ENCODE measurements around the gene ENPP1. TPM values are rescaled to one million over a fixed set of nuclear protein-coding genes. Genes with fewer than 3 reads are reported as not detected.

ENPP1 gene
- total RNA-seq, 4 donors from 2014 or later: 26.5 to 128 (median 54.3) TPM

- Histone ChIP-seq H3K9me3 (no peaks in the 10 kb centered on the region), H3K27ac (no peak overlapping the region), H3K4me1 (no peaks in the 10 kb centered on the region), H3K27me3 (no peaks in the 10 kb centered on the region), H3K4me3 (no peak overlapping the region), H3K36me3 (no peaks in the 10 kb centered on the region)
- intact Hi-C loops (cut with DNase I; ENCODE audit: low total_unique reads): no loop called here
- TF ChIP-seq POLR2A (IDR thresholded peaks at IDR 0.05) (no peak), CTCF (IDR thresholded peaks at IDR 0.05) (no peak)
- DNase-seq: no peak
Observed at GRCh38 chr6:131784561-131784960, 23.3 kb upstream of the ENPP1 start.

- Histone ChIP-seq H3K27ac (no peak overlapping the region), H3K27me3 (no peaks in the 10 kb centered on the region), H3K9me3 (no peaks in the 10 kb centered on the region), H3K4me3 (no peak overlapping the region), H3K36me3 (no peaks in the 10 kb centered on the region), H3K4me1 (no peaks in the 10 kb centered on the region)
- no peak for DNase-seq
- TF ChIP-seq CTCF (IDR thresholded peaks at IDR 0.05): no peak
- TF ChIP-seq POLR2A (IDR thresholded peaks at IDR 0.05): no peak
- intact Hi-C loops (cut with DNase I; ENCODE audit: low total_unique reads): no loop called here
Observed at GRCh38 chr6:131787079-131787478, 20.7 kb upstream of the ENPP1 start.

GRCh38 chr6:131787766-131788712, 19.8 kb upstream of the ENPP1 start:
- no peaks in the 10 kb centered on the region for H3K9me3 ChIP-seq
- intact Hi-C loops (cut with DNase I; ENCODE audit: low total_unique reads): no loop called here
- H3K27me3 ChIP-seq: no peaks in the 10 kb centered on the region
- TF ChIP-seq CTCF (IDR thresholded peaks at IDR 0.05) (peak; percentile 10 to 45 (median 26)), POLR2A (IDR thresholded peaks at IDR 0.05) (no peak)
- no peaks in the 10 kb centered on the region for H3K36me3 ChIP-seq
- peak overlapping the region in 1 of 2 donors; percentile 28 for H3K27ac ChIP-seq
- DNase-seq: peak; percentile 20 to 36
- no peaks in the 10 kb centered on the region for H3K4me1 ChIP-seq
- no peak overlapping the region for H3K4me3 ChIP-seq

GRCh38 chr6:131789219-131789618, 18.6 kb upstream of the ENPP1 start:
- no peak for DNase-seq
- no peaks in the 10 kb centered on the region for H3K4me1 ChIP-seq
- TF ChIP-seq CTCF (IDR thresholded peaks at IDR 0.05) (no peak), POLR2A (IDR thresholded peaks at IDR 0.05) (no peak)
- no peaks in the 10 kb centered on the region for H3K36me3 ChIP-seq
- H3K27ac ChIP-seq: no peak overlapping the region
- intact Hi-C loops (cut with DNase I; ENCODE audit: low total_unique reads): no loop called here
- no peaks in the 10 kb centered on the region for H3K27me3 ChIP-seq
- no peak overlapping the region for H3K4me3 ChIP-seq
- H3K9me3 ChIP-seq: no peaks in the 10 kb centered on the region

- Histone ChIP-seq H3K9me3 (no peaks in the 10 kb centered on the region), H3K4me3 (no peak overlapping the region), H3K27ac (no peak overlapping the region), H3K36me3 (no peaks in the 10 kb centered on the region), H3K4me1 (no peaks in the 10 kb centered on the region), H3K27me3 (no peaks in the 10 kb centered on the region)
- no peak for DNase-seq
- intact Hi-C loops (cut with DNase I; ENCODE audit: low total_unique reads): no loop called here
- no peak for TF ChIP-seq POLR2A (IDR thresholded peaks at IDR 0.05)
- TF ChIP-seq CTCF (IDR thresholded peaks at IDR 0.05): no peak
Observed at GRCh38 chr6:131791476-131791875, 16.3 kb upstream of the ENPP1 start.

All from uterus (tissue), 4 donors.